ENCODE measurements around the gene ELK3.

GRCh38 chr12:96250119-96250685 lies 56.0 kb downstream of the ELK3 start:
- TF ChIP-seq CTCF (IDR thresholded peaks at IDR 0.05) (no peak), POLR2A (IDR thresholded peaks at IDR 0.05) (no peak)

All from body of pancreas (tissue), 4 donors.